KOPT-K1 (cell line): ENCODE data around the gene USP36.
"Not testable (repeated sequence)": the region's sequence is repeated elsewhere in the genome, so short reads cannot be mapped to it uniquely, and the experiment has no call there.

Source experiments
- H3K27ac ChIP-seq: fragments of 200-600 bp; sonication (generic); 2 replicates; pipeline ENCODE4 v1.5.1; 2016; ENCODE audit warnings: antibody characterized with exemption, mild to moderate bottlenecking, low read depth, low read length; ENCODE audit not compliant: poor library complexity, severe bottlenecking
- H3K36me3 ChIP-seq: fragments of 200-600 bp; sonication (generic); 2 replicates; pipeline ENCODE4 v1.5.1; 2017; ENCODE audit warnings: antibody characterized with exemption, mild to moderate bottlenecking, low read length, moderate library complexity; ENCODE audit not compliant: insufficient read depth
- H3K9me3 ChIP-seq: fragments of 200-600 bp; sonication (generic); 2 replicates; pipeline ENCODE4 v1.5.1; 2017; ENCODE audit warnings: antibody characterized with exemption, low read length, mild to moderate bottlenecking; ENCODE audit not compliant: insufficient read depth, poor library complexity, severe bottlenecking

Gene USP36

GRCh38 chr17:78876954-78877517, 36.4 kb upstream of the USP36 start:
- H3K9me3 ChIP-seq, H3K36me3 ChIP-seq, H3K27ac ChIP-seq: not testable (repeated sequence)

GRCh38 chr17:78876094-78876597, 35.5 kb upstream of the USP36 start:
- Histone ChIP-seq H3K36me3 (no peaks in the 10 kb centered on the region), H3K27ac (no peak overlapping the region), H3K9me3 (no peaks in the 10 kb centered on the region)

GRCh38 chr17:78875363-78876093, 34.9 kb upstream of the USP36 start:
- H3K9me3 ChIP-seq: no peaks in the 10 kb centered on the region
- no peak overlapping the region for H3K27ac ChIP-seq
- no peaks in the 10 kb centered on the region for H3K36me3 ChIP-seq

- Histone ChIP-seq H3K36me3 (no peaks in the 10 kb centered on the region), H3K27ac (no peak overlapping the region)
Measured at GRCh38 chr17:78873519-78874340, 33.1 kb upstream of the USP36 start.

GRCh38 chr17:78872486-78872885, 31.9 kb upstream of the USP36 start:
- H3K27ac ChIP-seq: no peak overlapping the region
- H3K9me3 ChIP-seq: no peaks in the 10 kb centered on the region
- H3K36me3 ChIP-seq: no peaks in the 10 kb centered on the region

More at GRCh38 chr17:78873519-78874340, 33.1 kb upstream of the USP36 start:
- no peaks in the 10 kb centered on the region for H3K9me3 ChIP-seq

- no peaks in the 10 kb centered on the region for H3K36me3 ChIP-seq
- H3K9me3 ChIP-seq: no peaks in the 10 kb centered on the region
- no peak overlapping the region for H3K27ac ChIP-seq
Measured at GRCh38 chr17:78870621-78871020, 30.0 kb upstream of the USP36 start.

- no peaks in the 10 kb centered on the region for H3K36me3 ChIP-seq
- H3K27ac ChIP-seq: no peak overlapping the region
- H3K9me3 ChIP-seq: no peaks in the 10 kb centered on the region
Measured at GRCh38 chr17:78868391-78868790, 27.8 kb upstream of the USP36 start.

- not testable (repeated sequence) for H3K36me3 ChIP-seq, H3K27ac ChIP-seq, H3K9me3 ChIP-seq
Measured at GRCh38 chr17:78867046-78867445, 26.4 kb upstream of the USP36 start.

- no peaks in the 10 kb centered on the region for H3K36me3 ChIP-seq
- H3K27ac ChIP-seq: no peak overlapping the region
Measured at GRCh38 chr17:78865682-78866390, 25.2 kb upstream of the USP36 start.

GRCh38 chr17:78864117-78864516, 23.5 kb upstream of the USP36 start:
- Histone ChIP-seq H3K9me3 (no peaks in the 10 kb centered on the region), H3K36me3 (no peaks in the 10 kb centered on the region), H3K27ac (no peak overlapping the region)

More at GRCh38 chr17:78865682-78866390, 25.2 kb upstream of the USP36 start:
- no peaks in the 10 kb centered on the region for H3K9me3 ChIP-seq

- H3K27ac ChIP-seq: no peak overlapping the region
- H3K9me3 ChIP-seq: no peaks in the 10 kb centered on the region
- H3K36me3 ChIP-seq: no peaks in the 10 kb centered on the region
Measured at GRCh38 chr17:78862073-78863023, 21.7 kb upstream of the USP36 start.

- no peak overlapping the region for H3K27ac ChIP-seq
- H3K9me3 ChIP-seq: no peaks in the 10 kb centered on the region
- no peaks in the 10 kb centered on the region for H3K36me3 ChIP-seq
Measured at GRCh38 chr17:78861229-78861628, 20.6 kb upstream of the USP36 start.

- Histone ChIP-seq H3K27ac (no peak overlapping the region), H3K36me3 (no peaks in the 10 kb centered on the region), H3K9me3 (no peaks in the 10 kb centered on the region)
Measured at GRCh38 chr17:78859051-78859450, 18.4 kb upstream of the USP36 start.

GRCh38 chr17:78857266-78857665, 16.7 kb upstream of the USP36 start:
- Histone ChIP-seq H3K36me3 (no peaks in the 10 kb centered on the region), H3K9me3 (no peaks in the 10 kb centered on the region), H3K27ac (no peak overlapping the region)
